Activated T-helper 1 cell treated with anti-CD3 and anti-CD28 coated beads, Interleukin-2, amount 50 U/mL, for 16 hours (primary cell): Measurements from ENCODE around the gene EFS.
"Not testable (repeated sequence)": the region's sequence is repeated elsewhere in the genome, so short reads cannot be mapped to it uniquely, and the experiment has no call there.

Experiments used
- DNase-seq, 2 donors: peaks; one replicate each; pipeline ENCODE4 v3.0.0-alpha.2; 2020; ENCODE audit warnings: low read depth in 1 of 2, low spot score in 1 of 2

EFS gene, protein sequence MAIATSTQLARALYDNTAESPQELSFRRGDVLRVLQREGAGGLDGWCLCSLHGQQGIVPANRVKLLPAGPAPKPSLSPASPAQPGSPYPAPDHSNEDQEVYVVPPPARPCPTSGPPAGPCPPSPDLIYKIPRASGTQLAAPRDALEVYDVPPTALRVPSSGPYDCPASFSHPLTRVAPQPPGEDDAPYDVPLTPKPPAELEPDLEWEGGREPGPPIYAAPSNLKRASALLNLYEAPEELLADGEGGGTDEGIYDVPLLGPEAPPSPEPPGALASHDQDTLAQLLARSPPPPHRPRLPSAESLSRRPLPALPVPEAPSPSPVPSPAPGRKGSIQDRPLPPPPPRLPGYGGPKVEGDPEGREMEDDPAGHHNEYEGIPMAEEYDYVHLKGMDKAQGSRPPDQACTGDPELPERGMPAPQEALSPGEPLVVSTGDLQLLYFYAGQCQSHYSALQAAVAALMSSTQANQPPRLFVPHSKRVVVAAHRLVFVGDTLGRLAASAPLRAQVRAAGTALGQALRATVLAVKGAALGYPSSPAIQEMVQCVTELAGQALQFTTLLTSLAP

DNA sequence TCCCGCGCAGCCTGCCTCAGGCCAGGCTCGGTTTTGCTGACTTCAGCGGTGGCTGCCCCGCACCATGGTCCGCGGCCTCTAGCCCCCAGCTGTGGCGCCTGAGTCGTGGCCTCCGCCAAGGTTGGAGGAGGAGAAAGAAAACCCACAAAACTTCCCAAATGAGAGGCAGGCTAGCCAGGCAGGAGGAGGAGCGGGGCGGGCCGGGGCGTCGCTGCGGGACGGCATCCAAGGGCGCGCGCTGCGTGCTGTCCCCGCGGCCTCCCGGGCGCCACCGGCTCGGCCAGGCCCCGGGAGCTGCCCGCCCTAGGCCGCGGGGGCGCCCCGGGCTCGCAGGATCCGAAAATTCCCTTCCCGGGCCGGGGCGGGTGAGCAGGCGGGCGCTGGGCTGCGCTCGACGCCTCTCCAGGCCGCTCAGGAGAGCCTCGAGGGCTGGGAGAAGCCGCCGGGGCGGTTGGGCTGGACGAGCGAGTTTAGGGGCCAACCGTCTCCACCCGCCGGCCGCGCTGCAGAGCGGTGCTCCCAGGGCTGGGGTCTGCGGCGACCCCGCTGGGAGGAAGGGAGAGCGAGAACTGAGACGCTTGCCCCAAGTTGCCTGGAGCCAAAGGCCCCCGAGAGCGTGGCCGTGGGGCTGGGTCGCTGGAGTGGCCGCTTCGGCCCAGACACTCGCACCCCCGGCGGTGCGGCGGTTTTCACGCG lies at the start of gene EFS:
TSS of gene EFS (minus strand) at position 137 of the 696 bp plus-strand sequence. CDS start 147 bp downstream, outside the sequence.
- no peak for DNase-seq

DNA sequence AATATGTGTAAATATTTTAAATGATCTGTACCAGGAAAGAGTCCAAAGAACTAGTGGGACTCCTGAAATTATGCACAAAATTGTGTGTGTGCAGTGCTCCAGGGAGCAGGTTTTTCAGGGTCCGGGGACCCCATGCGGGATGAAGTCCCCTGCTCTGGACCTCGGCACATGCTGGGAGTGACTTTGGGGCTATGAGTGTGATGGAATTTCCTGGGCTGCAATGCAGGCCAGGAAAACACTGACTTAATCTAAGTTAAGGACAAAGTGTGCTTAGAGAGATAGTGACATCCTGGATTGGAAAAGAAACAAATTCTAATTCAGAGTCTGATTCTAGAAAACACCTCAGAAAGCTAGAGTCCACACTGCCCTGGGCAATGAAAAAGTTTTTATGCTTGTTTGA lies 49.3 kb upstream of the EFS start:
- DNase-seq: no peak

DNA sequence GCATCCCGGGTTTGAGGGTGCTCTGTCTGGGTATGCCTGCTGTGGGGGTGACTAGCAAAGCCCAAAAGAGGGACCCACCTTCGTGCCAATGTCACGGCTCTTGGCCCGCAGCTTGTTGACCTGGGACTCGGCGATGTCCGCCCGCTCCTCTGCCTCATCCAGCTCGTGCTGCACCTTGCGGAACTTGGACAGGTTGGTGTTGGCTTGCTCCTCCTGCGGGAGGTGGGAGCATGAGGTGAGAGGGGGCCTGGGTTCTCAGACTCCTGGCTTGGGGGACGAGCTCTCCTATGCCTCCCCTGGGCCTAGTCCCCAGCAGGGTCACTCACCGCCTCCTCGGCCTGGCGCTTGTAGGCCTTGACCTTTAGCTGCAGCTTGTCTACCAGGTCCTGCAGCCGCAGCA lies 48.7 kb upstream of the EFS start:
- no peak for DNase-seq

DNA sequence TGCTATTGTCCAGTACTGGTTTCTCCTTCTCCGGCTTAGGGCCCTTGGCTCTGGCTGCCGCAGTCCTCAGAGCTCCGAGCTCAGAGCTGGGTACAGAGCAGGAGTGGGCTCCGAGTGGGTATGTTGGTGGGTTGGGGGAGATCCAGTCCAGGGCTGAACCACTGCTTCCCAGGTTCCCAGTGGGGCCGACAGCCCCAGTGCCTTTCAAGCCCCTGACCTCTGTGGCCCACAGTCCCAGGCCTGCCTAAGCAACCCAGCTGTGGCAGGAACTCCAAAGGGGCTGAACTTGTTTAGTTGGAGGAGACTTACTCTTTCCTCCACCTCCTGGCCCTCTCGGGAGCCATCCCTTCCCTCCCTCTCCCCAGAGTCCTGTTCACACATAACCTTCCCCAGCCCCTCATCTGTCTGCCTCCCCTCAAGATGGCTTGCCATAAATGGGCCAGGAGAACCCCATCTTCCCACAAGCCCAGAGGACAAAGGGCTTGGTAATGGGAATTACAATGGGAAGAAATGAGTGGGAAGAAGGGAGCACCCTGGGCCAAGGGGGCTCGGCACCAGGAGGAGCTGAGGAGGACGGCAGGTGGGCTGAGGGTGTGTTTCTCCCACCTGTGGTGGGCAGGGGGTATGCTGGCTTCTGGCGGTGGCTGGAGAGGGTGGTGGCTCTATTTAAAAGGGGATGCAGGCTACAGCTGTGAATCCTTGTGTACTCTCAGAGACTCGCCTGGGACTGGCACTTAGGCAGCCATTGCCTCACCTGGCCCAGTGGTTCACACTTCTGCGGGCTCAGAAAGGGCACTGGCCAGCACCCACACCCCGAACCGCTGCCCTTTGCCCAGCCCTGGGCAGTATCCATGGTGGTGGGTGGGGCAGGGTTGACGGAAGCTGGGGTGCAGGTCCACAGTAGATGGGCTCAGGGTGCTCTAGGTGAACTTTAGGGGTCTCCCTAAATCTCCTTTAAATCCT lies 46.9 kb upstream of the EFS start:
- DNase-seq: no peak

DNA sequence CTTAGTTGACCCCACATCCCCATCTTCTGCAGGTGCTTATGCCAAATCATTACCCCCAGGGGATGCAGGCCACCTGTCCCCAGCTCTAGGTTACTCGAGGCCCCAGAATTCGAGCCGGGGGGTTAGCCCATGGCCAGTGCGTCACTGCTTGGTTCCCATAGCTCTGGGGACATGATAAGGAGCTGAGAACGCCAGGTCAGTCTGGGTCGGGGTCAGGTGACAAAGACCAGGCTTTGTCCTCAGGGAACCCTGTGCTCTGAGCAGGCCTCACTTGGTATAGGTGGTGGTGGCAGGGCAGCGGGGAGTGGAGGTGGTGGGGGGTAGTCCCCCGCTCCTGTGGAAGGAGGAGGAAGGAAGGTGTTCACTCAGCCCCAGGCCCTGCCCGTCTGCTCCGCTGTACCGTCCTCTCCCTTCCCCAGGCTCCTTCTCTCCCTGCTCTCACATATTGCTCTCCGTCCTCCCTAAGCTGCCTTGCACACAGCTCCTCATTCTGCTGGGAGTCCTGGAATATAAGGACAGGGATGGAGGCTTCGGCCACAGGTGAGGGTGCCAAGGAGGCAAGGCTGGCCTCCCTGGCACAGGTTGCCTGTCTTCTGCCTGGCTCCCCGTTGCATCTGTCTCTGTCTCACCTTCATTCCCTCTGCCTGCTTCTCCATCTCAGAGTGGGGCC lies 45.1 kb upstream of the EFS start:
- no peak for DNase-seq

DNA sequence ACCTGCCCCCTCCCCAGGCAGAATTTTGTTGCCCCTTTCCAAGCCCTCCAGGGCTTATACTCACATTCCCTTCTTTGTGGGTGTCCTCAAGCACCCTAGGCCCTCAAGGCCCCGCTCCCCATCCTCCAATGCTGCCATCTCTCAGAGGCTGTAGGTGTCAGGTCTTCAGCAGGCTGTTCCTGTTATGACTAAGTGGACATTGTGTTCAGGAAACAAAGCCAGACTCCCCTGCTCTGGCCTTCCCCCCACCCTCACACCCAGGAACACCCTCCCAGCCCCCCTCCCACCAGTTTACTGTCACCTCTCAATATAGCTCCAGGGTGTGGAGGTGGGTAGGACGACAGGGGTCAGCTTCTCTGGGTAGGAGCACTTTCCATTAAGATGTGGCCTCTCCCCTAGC lies 44.5 kb upstream of the EFS start:
- no peak for DNase-seq

DNA sequence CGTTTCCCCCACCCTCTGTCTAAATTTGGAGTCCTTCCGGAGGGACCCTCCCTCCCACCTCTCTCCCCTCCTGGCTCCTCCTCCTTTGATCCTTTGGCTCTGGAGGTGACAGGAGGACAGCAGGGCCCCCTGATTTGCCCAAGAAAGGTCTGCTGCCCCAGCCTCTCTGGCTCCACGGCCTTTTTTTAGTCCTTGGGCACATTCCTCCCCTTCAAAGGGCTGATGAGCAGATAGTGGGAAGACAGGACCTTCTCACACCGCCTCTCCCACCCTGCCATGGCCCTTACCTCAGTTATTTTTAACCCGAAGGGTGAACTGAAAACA lies 43.3 kb upstream of the EFS start:
- no peak for DNase-seq

DNA sequence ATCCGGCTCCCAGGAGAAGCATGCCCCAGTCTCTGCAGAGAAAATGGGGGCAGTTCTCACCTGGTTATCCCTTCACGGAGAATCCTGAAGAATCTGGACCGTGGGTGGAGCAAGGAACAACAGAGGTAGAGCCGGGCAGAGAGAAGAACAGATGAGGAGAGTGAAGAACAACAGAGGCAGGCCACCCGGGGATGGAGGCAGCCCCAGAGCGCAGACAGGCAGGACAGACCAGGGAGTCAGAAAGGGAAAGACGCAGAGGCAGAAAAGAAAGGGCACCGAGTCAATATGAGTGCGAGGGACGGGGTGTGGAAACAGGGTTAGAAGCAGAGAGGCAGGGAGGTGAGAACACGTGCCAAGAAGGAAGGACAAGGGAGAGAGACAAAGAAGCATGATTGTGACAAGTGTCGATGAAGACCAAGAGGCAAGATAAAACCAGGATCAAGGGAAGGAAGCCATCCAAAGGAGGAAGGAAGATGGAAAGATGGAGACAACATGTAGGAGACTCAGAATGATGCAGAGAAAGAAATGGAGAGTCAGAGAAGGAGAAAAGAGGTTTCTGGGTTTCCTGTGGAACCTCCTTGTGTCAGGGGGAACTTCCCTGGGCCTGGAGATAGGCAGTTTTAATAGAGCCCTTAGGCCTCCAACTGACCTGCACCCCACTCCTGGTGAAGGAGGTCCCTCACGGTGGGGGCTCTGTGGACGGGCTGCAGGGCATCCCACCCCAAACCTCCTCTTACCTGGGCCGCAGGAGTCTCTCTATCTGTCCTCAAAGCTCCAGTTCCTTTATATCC lies 42.7 kb upstream of the EFS start, which contains the start of gene MYH6:
TSS of gene MYH6 (minus strand) at position 758 of the 791 bp plus-strand sequence. CDS start 1,050 bp downstream, outside the sequence.
- DNase-seq: no peak

DNA sequence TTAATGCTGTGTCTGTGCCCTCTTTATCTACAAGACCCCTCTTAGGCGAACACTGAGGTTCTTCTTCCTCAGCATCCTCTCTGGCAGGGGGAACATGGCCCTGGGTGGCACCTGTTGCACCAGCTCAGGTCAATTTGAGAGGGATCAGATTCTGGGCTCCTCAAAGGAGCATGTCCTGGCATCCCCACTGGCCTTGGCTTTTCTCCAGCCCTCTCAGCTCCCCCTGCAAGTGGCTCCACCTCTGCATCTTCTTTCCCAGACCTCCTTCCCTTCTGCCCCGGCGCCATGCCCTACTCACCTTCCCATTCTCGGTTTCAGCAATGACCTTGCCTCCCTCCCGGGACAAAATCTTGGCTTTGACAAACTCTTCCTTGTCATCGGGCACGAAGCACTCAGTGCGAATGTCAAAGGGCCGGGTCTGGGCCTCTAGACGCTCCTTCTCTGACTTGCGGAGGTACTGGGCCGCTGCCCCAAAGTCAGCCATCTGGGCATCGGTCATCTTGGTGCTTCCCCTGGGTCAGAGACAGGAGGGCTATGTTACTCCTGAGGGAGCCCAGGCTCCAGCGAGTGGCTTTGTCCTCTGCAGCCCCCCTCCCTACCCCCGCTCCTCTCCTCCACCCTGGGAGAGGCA lies 41.9 kb upstream of the EFS start:
- DNase-seq: no peak

DNA sequence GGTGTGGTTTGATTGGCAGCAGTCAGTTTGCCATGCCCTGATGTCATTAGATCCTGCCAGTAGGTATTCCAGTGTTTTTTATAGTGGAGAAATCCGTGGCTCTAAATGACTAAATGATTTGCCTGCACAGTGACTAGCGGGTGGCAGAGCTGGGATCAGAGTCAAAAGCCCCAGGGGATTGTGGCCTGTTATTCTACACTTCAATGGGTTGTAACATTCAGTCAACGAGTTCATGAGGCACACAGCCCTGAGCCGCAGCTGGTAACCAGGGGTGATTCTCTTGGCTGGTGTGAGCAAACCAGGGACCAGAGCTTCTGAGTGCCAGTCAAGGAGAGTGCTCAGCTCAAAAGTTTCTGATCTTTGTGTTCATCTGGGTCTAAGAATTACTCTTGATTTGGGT lies 41.3 kb upstream of the EFS start:
- DNase-seq: no peak

DNA sequence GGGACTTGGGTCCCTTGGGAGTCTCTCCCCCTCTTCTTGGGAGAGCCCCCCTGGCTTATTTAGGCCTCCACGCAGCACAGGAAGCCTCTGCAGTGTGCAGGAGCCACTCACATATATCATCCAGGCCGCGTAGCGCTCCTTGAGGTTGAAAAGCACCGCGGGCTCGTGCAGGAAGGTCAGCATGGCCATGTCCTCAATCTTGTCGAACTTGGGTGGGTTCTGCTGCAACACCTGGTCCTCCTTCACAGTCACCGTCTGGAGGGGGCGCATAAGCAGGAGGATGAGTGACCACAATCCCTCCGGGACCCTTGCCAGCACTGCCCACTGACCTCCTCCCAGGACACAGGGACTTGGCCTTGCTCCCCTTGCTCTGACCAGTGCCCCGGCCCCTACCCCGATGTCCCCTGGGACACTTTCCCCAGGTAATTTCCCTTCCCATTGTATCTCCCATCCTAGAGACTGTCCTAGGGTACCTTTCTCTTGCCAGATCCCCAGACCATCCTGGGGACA lies 40.6 kb upstream of the EFS start:
- no peak for DNase-seq

DNA sequence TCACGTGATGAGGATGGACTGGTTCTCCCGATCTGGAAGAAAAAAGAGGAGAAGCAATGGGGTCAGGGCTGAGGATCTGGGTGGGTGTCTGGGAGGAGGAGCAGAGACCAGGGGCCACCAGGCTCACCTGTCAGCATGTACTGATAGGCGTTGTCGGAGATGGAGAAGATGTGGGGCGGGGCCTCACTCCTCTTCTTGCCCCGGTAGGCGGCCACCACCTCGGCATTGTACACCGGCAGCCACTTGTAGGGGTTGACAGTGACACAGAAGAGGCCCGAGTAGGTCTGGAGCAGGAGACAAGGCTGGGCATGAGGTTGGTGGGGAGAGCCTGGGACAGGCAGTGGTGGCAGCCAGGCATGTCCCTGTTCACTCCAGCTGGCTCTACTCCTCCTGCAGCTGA lies 40.1 kb upstream of the EFS start:
- no peak for DNase-seq

DNA sequence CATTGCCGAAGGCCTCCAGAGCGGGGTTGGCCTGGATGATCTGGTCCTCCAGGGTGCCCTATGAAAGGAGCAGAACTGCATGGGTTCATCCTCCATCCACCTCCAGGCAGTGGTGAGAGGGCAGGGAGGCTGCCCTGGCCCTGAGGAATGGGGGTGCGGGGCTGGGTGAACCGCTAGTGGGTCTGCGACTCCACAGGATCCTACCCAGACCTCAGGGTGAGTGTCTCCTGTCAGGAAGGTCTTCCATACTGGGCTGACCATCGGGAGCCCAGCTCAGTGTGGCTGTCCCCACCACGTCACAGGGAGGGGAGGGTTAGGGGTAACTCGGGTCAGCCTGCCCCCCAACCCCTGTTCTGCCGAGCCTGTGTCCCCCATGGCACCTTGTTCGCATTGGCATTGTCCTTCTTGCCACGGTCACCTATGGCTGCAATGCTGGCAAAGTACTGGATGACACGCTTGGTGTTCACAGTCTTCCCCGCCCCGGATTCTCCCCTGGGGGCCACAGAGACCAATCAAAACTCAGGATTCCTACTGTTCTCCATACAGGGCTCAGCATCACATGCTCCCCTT lies 39.4 kb upstream of the EFS start:
- no peak for DNase-seq

DNA sequence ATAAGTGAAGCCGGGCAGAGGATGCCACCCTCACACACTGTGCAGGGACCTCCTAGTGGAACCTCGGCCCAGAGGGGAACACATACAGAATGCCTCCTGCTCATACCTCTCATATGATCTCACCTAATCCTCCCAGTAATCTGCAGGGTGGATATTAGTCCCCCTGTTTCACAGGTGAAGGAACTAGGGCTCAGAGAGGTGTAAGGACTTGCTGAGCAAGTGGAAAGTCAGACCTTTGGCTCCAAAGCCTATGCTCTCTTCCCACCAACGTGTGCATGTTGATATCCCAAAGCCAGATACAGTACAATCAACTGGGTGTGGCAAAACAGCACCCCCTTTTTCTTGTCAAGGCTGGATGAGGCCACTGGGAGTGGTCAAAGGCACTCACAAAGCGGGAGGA lies 38.9 kb upstream of the EFS start:
- DNase-seq: no peak

DNA sequence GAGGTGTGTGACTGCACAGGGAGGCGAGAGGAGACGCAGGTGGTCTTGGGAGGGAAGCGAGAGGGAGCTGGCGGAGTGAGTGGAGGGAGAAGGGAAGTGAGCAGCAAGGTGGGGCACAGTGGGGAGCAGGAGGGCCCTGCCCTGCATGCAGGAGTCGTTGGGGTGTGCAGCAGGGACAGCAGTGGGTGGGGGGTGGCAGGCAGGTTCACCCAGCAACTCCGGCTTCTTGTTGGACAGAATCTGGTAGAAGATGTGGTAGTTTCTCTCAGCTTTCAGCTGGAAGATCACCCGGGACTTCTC lies 38.1 kb upstream of the EFS start:
- DNase-seq: no peak

DNA sequence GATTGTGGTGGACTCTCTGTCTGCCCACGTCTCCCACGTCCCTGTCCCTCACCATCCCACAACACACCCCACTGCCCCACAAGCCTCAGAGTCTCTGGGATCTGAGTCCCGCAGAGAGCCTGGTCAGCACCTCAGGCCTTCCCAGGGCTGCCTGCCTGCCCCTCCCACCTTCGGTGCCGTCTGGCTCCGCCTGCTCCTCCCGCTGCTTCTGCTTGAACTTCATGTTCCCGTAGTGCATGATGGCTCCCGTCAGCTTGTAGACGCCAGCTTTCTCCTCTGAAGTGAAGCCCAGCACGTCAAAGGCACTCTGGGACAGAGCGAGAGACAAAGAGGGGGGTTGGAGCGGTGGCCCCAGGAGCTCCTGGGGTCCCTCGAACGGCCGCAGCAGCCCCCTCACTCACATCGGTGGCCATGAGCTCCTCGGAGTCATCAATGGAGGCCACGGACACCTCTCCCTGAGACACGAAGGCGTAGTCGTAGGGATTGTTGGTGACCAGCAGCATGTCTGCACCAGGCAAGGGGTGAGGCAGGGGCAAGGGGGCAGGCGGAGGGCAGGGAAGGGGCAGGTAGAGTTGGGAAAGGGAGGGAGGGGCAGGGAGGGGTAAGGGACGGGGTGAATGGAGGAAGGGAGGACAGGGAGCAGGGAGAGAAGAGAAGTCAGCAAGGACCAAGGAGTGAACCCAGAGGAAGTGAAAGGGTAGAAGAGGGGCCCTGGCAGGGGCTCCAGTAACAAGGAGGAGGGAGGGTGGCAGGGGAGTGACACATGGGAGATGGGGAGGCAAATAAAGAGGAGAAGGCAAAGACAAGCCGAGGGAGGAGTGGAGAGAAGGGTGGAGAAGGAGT lies 37.5 kb upstream of the EFS start:
- no peak for DNase-seq

DNA sequence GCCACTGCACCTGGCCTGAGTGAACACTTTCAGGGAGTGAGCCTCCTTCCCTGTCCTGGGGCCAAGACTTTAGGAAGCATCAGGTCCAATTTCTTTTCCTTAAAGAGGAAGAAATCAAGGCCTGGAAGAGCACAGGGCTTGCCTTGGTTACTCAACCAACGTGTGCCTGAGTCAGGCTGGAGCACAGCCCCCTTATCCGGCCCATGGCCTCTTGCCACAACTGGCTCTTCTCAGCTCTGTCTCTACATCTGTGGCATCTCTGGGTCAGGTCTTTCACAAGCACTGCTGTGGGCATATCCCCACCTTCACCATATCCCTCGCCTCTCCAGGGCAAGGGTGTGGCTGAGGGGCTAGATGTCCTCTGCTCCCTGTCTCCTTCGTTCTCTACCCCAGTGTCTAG lies 36.3 kb upstream of the EFS start:
- no peak for DNase-seq

DNA sequence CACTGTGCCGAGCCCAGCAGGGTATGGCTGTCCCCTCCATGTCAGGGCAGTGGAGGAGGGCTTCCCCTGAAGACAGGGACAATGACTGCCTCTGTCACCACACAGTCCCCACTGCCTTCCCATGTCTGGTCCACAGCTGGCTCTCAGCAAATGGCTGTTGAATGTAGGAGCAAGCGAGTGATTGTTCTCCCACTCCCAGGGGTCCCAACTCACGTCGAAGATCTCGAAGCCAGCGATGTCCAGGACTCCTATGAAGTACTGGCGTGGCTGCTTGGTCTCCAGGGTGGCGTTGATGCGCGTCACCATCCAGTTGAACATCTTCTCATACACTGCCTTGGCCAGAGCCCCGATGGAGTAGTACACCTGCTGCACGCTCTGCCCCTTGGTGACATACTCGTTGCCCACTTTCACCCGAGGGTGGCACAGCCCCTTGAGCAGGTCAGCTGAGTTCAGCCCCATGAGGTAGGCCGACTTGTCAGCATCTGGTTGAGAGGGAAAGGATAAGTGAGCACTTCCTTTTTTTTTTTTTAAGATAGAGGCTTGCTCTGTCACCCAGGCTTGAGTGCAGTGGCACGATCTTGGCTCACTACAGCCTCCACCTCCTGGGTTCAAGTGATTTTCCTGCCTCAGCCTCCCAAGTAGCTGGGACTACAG lies 35.7 kb upstream of the EFS start:
- DNase-seq: not testable (repeated sequence)
